H9 (cell line): ENCODE results near the gene CORIN. TPM values are rescaled to one million over a fixed set of nuclear protein-coding genes. Genes with fewer than 3 reads are reported as not detected.

Source experiments
- DNase-seq: peaks from one replicate; pipeline ENCODE4 v3.0.0-alpha.2; 2017
- H2AFZ ChIP-seq: one replicate; pipeline ENCODE4 v1.6.1; 2013; ENCODE audit warnings: mild to moderate bottlenecking, low read length, control low read depth, moderate library complexity
- H2AK5ac ChIP-seq: 2 replicates; pipeline ENCODE4 v1.6.1; 2013; ENCODE audit warnings: low read length, control low read depth, mixed read lengths; ENCODE audit not compliant: insufficient read length
- H2BK120ac ChIP-seq: one replicate; pipeline ENCODE4 v1.6.1; 2013; ENCODE audit warnings: low read depth, mild to moderate bottlenecking, low read length, control low read depth, inconsistent platforms; ENCODE audit not compliant: poor library complexity, severe bottlenecking
- H2BK12ac ChIP-seq: 2 replicates; pipeline ENCODE4 v1.6.1; 2013; ENCODE audit warnings: low read length, control low read depth, mixed read lengths, low read depth; ENCODE audit not compliant: insufficient read length
- H2BK15ac ChIP-seq: 2 replicates; pipeline ENCODE4 v1.6.1; 2013; ENCODE audit warnings: low read depth, low read length, control low read depth
- H2BK20ac ChIP-seq: one replicate; pipeline ENCODE4 v1.6.1; 2013; ENCODE audit warnings: low read depth, mild to moderate bottlenecking, low read length, control low read depth, inconsistent platforms; ENCODE audit not compliant: poor library complexity, severe bottlenecking
- H2BK5ac ChIP-seq: 2 replicates; pipeline ENCODE4 v1.6.1; 2013; ENCODE audit warnings: low read length, control low read depth, mixed read lengths; ENCODE audit not compliant: insufficient read length
- H3K14ac ChIP-seq: 2 replicates; pipeline ENCODE4 v1.6.1; 2013; ENCODE audit warnings: low read length, control low read depth; ENCODE audit not compliant: insufficient read depth
- H3K18ac ChIP-seq: 2 replicates; pipeline ENCODE4 v1.6.1; 2013; ENCODE audit warnings: low read depth, mild to moderate bottlenecking, mixed read lengths, low read length, control low read depth; ENCODE audit not compliant: insufficient read length
- H3K23ac ChIP-seq: 2 replicates; pipeline ENCODE4 v1.6.1; 2013; ENCODE audit warnings: low read length, control low read depth, mixed read lengths, low read depth; ENCODE audit not compliant: insufficient read length
- H3K23me2 ChIP-seq: 2 replicates; pipeline ENCODE4 v1.6.1; 2013; ENCODE audit warnings: low read depth, mild to moderate bottlenecking, mixed read lengths, low read length, control low read depth; ENCODE audit not compliant: insufficient read length, poor library complexity, severe bottlenecking
- H3K27ac ChIP-seq: 2 replicates; pipeline ENCODE4 v1.5.1; 2013; ENCODE audit warnings: low read length, control low read depth, mixed read lengths, low read depth; ENCODE audit not compliant: insufficient read length
- H3K27me3 ChIP-seq: 2 replicates; pipeline ENCODE4 v1.6.1; 2013; ENCODE audit warnings: low read length, control low read depth, inconsistent platforms; ENCODE audit not compliant: insufficient read depth
- H3K4ac ChIP-seq: 2 replicates; pipeline ENCODE4 v1.6.1; 2013; ENCODE audit warnings: low read depth, mild to moderate bottlenecking, control low read depth, inconsistent platforms, low read length, moderate library complexity
- H3K4me1 ChIP-seq: 2 replicates; pipeline ENCODE4 v1.6.1; 2013; ENCODE audit warnings: low read length, control low read depth, inconsistent platforms; ENCODE audit not compliant: insufficient read depth
- H3K4me2 ChIP-seq: 2 replicates; pipeline ENCODE4 v1.6.1; 2013; ENCODE audit warnings: low read length, control low read depth, mixed read lengths; ENCODE audit not compliant: insufficient read length, insufficient read depth
- H3K56ac ChIP-seq: 2 replicates; pipeline ENCODE4 v1.6.1; 2013; ENCODE audit warnings: low read depth, mild to moderate bottlenecking, mixed read lengths, low read length, control low read depth; ENCODE audit not compliant: insufficient read length
- H3K79me1 ChIP-seq: 2 replicates; pipeline ENCODE4 v1.6.1; 2013; ENCODE audit warnings: low read depth, mild to moderate bottlenecking, moderate library complexity, low read length, control low read depth, inconsistent platforms; ENCODE audit not compliant: insufficient read depth, poor library complexity, severe bottlenecking
- H3K79me2 ChIP-seq: 2 replicates; pipeline ENCODE4 v1.6.1; 2013; ENCODE audit warnings: low read length, control low read depth, inconsistent platforms; ENCODE audit not compliant: insufficient read depth
- H3K9ac ChIP-seq: 2 replicates; pipeline ENCODE4 v1.6.1; 2013; ENCODE audit warnings: low read length, control low read depth, mixed read lengths; ENCODE audit not compliant: insufficient read length; ENCODE audit errors: extremely low read depth
- H3K9me3 ChIP-seq: one replicate; pipeline ENCODE4 v1.6.1; 2013; ENCODE audit warnings: low read depth, low read length, inconsistent platforms; ENCODE audit not compliant: control insufficient read depth
- H3T11ph ChIP-seq: one replicate; pipeline ENCODE4 v1.6.1; 2013; ENCODE audit warnings: mild to moderate bottlenecking, low read length, control low read depth, inconsistent platforms
- H4K20me1 ChIP-seq: one replicate; pipeline ENCODE4 v1.6.1; 2013; ENCODE audit not compliant: control insufficient read depth, insufficient read length, insufficient read depth
- H4K5ac ChIP-seq: 2 replicates; pipeline ENCODE4 v1.6.1; 2013; ENCODE audit warnings: low read depth, mild to moderate bottlenecking, mixed read lengths, low read length, control low read depth; ENCODE audit not compliant: insufficient read length
- H4K8ac ChIP-seq: replicated peaks from 2 replicates; pipeline ENCODE4 v1.6.1; 2013; ENCODE audit warnings: low read length, control low read depth, mixed read lengths, low read depth; ENCODE audit not compliant: insufficient read length
- H4K91ac ChIP-seq: 2 replicates; pipeline ENCODE4 v1.6.1; 2013; ENCODE audit warnings: low read depth, mild to moderate bottlenecking, moderate library complexity, mixed read lengths, low read length, control low read depth; ENCODE audit not compliant: insufficient read length
- H3K27ac Mint-ChIP-seq, 3 experiments: 2 replicates in 2 of 3; 3 replicates in 1 of 3; pipeline ENCODE4 v1.8.0; 2020 to 2021; ENCODE audit warnings: mixed read lengths in 3 of 3, mild to moderate bottlenecking in 1 of 3, moderate library complexity in 1 of 3
- H3K27me3 Mint-ChIP-seq: 2 replicates; pipeline ENCODE4 v1.8.0; 2021; ENCODE audit warnings: low read depth, mild to moderate bottlenecking, moderate library complexity, mixed read lengths
- H3K36me3 Mint-ChIP-seq, 3 experiments: 2 replicates in 2 of 3; 3 replicates in 1 of 3; pipeline ENCODE4 v1.8.0; 2020 to 2021; ENCODE audit warnings: low read depth in 3 of 3, mixed read lengths in 3 of 3; ENCODE audit not compliant: insufficient read depth in 1 of 3
- H3K4me1 Mint-ChIP-seq, 2 experiments: 2 replicates each; pipeline ENCODE4 v1.8.0; 2020; ENCODE audit warnings: mixed read lengths in 2 of 2
- H3K4me3 Mint-ChIP-seq, 2 experiments: 2 replicates in 1 of 2; 3 replicates in 1 of 2; pipeline ENCODE4 v1.8.0; 2020 to 2021; ENCODE audit warnings: mild to moderate bottlenecking in 2 of 2, mixed read lengths in 2 of 2, moderate library complexity in 1 of 2
- H3K9me3 Mint-ChIP-seq, 2 experiments: 2 replicates in 1 of 2; 3 replicates in 1 of 2; pipeline ENCODE4 v1.8.0; 2020; ENCODE audit warnings: mild to moderate bottlenecking in 2 of 2, mixed read lengths in 2 of 2, moderate library complexity in 1 of 2
- CTCF ChIP-seq: fragments of 200-600 bp; sonication (generic); conservative IDR thresholded peaks from 3 replicates; pipeline ENCODE4 v1.8.0; 2021; ENCODE audit warnings: antibody characterized with exemption, mild to moderate bottlenecking
- WGBS: extraction: QIAGEN DNeasy Blood & Tissue Kit; methylation state at CpG from one replicate; pipeline ENCODE4 v1.1.7; 2013; ENCODE audit warnings: missing lambda C conversion rate, low lambda C conversion rate, mixed read lengths; ENCODE audit not compliant: insufficient read length; ENCODE audit errors: extremely low coverage; 5-methylcytosine and 5-hydroxymethylcytosine counted together
- total RNA-seq: library from RNA; stranded (reverse); gene quantifications from 2 replicates; pipeline ENCODE4 v1.2.1, GENCODE V29; 2021

Gene CORIN
- total RNA-seq, 1 experiment from 2014 or later: 0.39 TPM

DNA sequence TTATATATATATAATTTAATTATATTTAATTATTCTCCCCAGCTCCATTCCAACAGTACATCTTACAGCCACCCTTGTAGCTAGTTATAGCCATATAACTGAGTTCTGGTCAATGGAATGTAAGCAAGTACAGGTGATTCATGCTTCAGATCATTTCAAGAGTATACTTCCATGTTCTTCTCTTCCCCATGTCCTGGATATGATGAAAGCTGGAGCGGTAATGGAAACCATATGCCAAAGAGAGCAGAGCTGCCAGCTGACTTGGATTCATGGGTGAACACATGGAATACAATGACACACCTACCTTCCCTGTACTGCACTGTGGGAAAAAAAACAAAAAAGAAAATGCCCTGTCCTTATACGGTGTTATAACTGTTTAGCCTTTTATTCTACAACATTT is 17.5 kb upstream of the CORIN start:
- H3K56ac ChIP-seq: no peak overlapping the region
- no peak overlapping the region for H3K18ac ChIP-seq
- no peak overlapping the region for H3K23ac ChIP-seq
- H3K4ac ChIP-seq: no peak overlapping the region
- H4K8ac ChIP-seq: no peak overlapping the region
- H3K23me2 ChIP-seq: no peaks in the 10 kb centered on the region
- H3K4me1 ChIP-seq: no peaks in the 10 kb centered on the region; the same call in 1 of the 2 replicates
- Mint-ChIP-seq H3K36me3 (peaks cover 14 to 33% (median 20%) of the 10 kb centered on the region in 3 experiments; a peak in 6 of 7 replicates), H3K27ac (no peak overlapping the region), H3K27me3 (no peaks in the 10 kb centered on the region; the same call in 1 of the 2 replicates), H3K4me3 (no peak overlapping the region), H3K9me3 (no peaks in the 10 kb centered on the region), H3K4me1 (peaks cover 0 to 4% of the 10 kb centered on the region in 2 experiments; a peak in 2 of 4 replicates)
- no peaks in the 10 kb centered on the region for H3K79me2 ChIP-seq
- no peaks in the 10 kb centered on the region for H3K9me3 ChIP-seq
- no peak overlapping the region for H3K9ac ChIP-seq
- H4K91ac ChIP-seq: no peak overlapping the region
- no peaks in the 10 kb centered on the region for H4K20me1 ChIP-seq
- no peak overlapping the region for H2BK12ac ChIP-seq
- no peak overlapping the region for H2AFZ ChIP-seq
- no peak overlapping the region for H3K4me2 ChIP-seq
- H2BK15ac ChIP-seq: no peak overlapping the region
- no peaks in the 10 kb centered on the region for H3K27me3 ChIP-seq
- no peak overlapping the region for H2BK5ac ChIP-seq
- no peak overlapping the region for H3K27ac ChIP-seq
- H3K79me1 ChIP-seq: no peaks in the 10 kb centered on the region
- no peak overlapping the region for H2AK5ac ChIP-seq
- no peak overlapping the region for H4K5ac ChIP-seq
- H3T11ph ChIP-seq: no peak overlapping the region
- no peak overlapping the region for H2BK20ac ChIP-seq
- WGBS: no CpG with 5 or more reads among the region's 2 CpGs
- no peak for DNase-seq
- no peak for TF ChIP-seq CTCF
- H2BK120ac ChIP-seq: no peak overlapping the region
- H3K14ac ChIP-seq: no peak overlapping the region
